NCI-H2196 (cell line): ENCODE results near the gene A2M.

Experiments used
- DNase-seq: peaks from one replicate; lab custom pipeline; 2025; ENCODE audit not compliant: unreplicated experiment; lab: John Stamatoyannopoulos, UW

A2M gene

GRCh38 chr12:9099552-9100190 is 16.0 kb downstream of the A2M start:
- DNase-seq: no peak

- DNase-seq: no peak
Observed at GRCh38 chr12:9098463-9099026, 17.2 kb downstream of the A2M start.

- DNase-seq: no peak
Observed at GRCh38 chr12:9098115-9098452, 17.6 kb downstream of the A2M start.

GRCh38 chr12:9096563-9097176 is 19.0 kb downstream of the A2M start:
- no peak for DNase-seq

- no peak for DNase-seq
Observed at GRCh38 chr12:9095322-9095721, 20.4 kb downstream of the A2M start.

- DNase-seq: no peak
Observed at GRCh38 chr12:9094512-9095206, 21.1 kb downstream of the A2M start.

- no peak for DNase-seq
Observed at GRCh38 chr12:9091891-9092598, 23.7 kb downstream of the A2M start.

GRCh38 chr12:9090220-9090619 is 25.5 kb downstream of the A2M start:
- DNase-seq: no peak

- DNase-seq: no peak
Observed at GRCh38 chr12:9087087-9087835, 28.5 kb downstream of the A2M start.

GRCh38 chr12:9086087-9086486 is 29.6 kb downstream of the A2M start:
- DNase-seq: no peak

- no peak for DNase-seq
Observed at GRCh38 chr12:9084417-9084816, 31.3 kb downstream of the A2M start.

GRCh38 chr12:9083793-9084192 is 31.9 kb downstream of the A2M start:
- DNase-seq: no peak

- no peak for DNase-seq
Observed at GRCh38 chr12:9081667-9082427, 33.9 kb downstream of the A2M start.

GRCh38 chr12:9079883-9080675 is 35.6 kb downstream of the A2M start:
- no peak for DNase-seq

- no peak for DNase-seq
Observed at GRCh38 chr12:9079082-9079481, 36.6 kb downstream of the A2M start.

GRCh38 chr12:9077152-9078031 is 38.3 kb downstream of the A2M start:
- no peak for DNase-seq

GRCh38 chr12:9076733-9077132 is 39.0 kb downstream of the A2M start:
- DNase-seq: no peak

- DNase-seq: no peak
Observed at GRCh38 chr12:9075138-9075535, 40.6 kb downstream of the A2M start.
